ENCODE measurements around the gene OR2AG2. TPM values are rescaled to one million over a fixed set of nuclear protein-coding genes. Genes with fewer than 3 reads are reported as not detected.
A peak's percentile ranks its signal among the peaks of the same experiment; 100 is the strongest.

The OR2AG2 gene
- total RNA-seq (2021; ENCODE audit: unreplicated experiment), result 0.18 TPM
- 0.11 TPM for polyA plus RNA-seq (2012; ENCODE audit: insufficient read length)
- percentile 48 among the genes with signal in this experiment for Bru-seq, nascent RNA
- percentile 56 among the genes with signal in this experiment for BruChase-seq, experiment 1, labeled RNA remaining after a 2-hour chase
- percentile 53 among the genes with signal in this experiment for BruChase-seq, experiment 2, labeled RNA remaining after a 6-hour chase
- long read RNA-seq, result 0 reads

DNA sequence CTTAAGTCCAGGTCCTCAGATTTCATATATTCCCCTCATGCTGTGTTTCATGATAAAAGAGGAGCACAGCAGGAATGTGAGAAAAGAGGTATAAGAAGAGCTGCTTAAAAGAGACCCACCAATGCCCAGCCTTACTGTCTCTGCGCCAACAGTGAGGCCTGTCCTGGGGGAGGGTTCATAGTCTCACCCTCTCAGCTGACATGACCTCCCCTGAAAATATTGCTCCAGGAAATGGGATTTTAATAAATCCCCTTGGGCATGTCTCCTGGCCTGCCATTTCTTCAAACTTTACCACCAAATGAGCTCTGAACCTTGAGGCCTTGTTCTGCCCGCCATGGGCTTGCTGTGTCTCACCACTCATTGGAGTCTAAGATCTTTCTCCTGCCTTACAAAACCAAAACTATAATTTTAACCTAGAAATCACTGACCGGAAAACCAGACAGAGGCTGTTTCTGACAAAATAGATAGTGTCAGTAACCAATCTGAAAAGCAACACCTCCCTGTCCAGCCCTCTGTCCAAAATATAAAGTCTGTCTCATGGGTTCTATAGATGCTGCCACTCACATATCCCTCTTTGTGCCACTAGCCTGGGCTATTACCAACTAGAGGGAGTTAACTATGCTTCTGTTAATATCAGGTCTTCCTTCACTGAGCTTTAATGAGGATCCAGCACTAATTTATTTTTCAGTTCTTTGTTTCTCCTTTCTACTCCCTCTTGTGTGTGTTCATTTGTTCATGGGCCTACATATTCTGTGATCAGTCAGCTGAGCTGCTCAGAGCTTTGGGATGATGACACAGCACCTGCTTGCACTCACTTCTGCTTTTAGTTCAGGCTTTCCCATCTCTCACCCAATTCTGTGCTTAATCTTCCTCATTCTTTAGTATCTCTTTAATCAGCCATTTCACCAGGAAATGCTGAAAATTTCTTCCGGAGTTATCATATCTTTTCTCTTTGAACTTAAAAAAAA is at the start of gene OR2AG2:
OR2AG2 (minus strand) TSS at position 51 of the 968 bp plus-strand sequence. CDS start 3,019 bp downstream, outside the sequence.
- H3K4me1 ChIP-seq (ENCODE audit: control insufficient read depth, insufficient read depth, low read length), result no peaks in the 10 kb centered on the region
- no TSS peak for BruUV-seq (replicated peaks)
- TF ChIP-seq POLR2AphosphoS5 (IDR thresholded peaks at IDR 0.05; ENCODE audit: low read depth, low read length) (no peak), TCF7L2 (IDR thresholded peaks at IDR 0.05; ENCODE audit: low read depth, low read length) (no peak), SIN3A (IDR thresholded peaks at IDR 0.05; ENCODE audit: borderline replicate concordance, insufficient read depth, low read depth, low read length) (no peak)
- TF ChIP-seq, protein P1, sequence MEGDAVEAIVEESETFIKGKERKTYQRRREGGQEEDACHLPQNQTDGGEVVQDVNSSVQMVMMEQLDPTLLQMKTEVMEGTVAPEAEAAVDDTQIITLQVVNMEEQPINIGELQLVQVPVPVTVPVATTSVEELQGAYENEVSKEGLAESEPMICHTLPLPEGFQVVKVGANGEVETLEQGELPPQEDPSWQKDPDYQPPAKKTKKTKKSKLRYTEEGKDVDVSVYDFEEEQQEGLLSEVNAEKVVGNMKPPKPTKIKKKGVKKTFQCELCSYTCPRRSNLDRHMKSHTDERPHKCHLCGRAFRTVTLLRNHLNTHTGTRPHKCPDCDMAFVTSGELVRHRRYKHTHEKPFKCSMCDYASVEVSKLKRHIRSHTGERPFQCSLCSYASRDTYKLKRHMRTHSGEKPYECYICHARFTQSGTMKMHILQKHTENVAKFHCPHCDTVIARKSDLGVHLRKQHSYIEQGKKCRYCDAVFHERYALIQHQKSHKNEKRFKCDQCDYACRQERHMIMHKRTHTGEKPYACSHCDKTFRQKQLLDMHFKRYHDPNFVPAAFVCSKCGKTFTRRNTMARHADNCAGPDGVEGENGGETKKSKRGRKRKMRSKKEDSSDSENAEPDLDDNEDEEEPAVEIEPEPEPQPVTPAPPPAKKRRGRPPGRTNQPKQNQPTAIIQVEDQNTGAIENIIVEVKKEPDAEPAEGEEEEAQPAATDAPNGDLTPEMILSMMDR (IDR thresholded peaks at IDR 0.05), result no peak
- TF ChIP-seq, protein P2, sequence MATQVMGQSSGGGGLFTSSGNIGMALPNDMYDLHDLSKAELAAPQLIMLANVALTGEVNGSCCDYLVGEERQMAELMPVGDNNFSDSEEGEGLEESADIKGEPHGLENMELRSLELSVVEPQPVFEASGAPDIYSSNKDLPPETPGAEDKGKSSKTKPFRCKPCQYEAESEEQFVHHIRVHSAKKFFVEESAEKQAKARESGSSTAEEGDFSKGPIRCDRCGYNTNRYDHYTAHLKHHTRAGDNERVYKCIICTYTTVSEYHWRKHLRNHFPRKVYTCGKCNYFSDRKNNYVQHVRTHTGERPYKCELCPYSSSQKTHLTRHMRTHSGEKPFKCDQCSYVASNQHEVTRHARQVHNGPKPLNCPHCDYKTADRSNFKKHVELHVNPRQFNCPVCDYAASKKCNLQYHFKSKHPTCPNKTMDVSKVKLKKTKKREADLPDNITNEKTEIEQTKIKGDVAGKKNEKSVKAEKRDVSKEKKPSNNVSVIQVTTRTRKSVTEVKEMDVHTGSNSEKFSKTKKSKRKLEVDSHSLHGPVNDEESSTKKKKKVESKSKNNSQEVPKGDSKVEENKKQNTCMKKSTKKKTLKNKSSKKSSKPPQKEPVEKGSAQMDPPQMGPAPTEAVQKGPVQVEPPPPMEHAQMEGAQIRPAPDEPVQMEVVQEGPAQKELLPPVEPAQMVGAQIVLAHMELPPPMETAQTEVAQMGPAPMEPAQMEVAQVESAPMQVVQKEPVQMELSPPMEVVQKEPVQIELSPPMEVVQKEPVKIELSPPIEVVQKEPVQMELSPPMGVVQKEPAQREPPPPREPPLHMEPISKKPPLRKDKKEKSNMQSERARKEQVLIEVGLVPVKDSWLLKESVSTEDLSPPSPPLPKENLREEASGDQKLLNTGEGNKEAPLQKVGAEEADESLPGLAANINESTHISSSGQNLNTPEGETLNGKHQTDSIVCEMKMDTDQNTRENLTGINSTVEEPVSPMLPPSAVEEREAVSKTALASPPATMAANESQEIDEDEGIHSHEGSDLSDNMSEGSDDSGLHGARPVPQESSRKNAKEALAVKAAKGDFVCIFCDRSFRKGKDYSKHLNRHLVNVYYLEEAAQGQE (IDR thresholded peaks at IDR 0.05; ENCODE audit: insufficient read depth in 1 of 2, low read depth in 2 of 2, low read length in 1 of 2), result no peak
- H3K27ac ChIP-seq (ENCODE audit: low read length), result no peak within 1 kb of the TSS
- no peak for ATAC-seq
- no peaks in the 10 kb centered on the region for H3K9me3 ChIP-seq (ENCODE audit: control insufficient read depth, insufficient read depth, low read depth, low read length)
- in situ Hi-C loops (cut with HindIII; ENCODE audit: low pct_unique_long_range_greater_than_20kb, low sequenced_read_pairs), result no loop called here
- peaks cover 4% of the 10 kb centered on the region for H3K27me3 ChIP-seq (ENCODE audit: control insufficient read depth, insufficient read depth, low read length)
- ChIA-PET CTCF (no interaction called here), POLR2A (no interaction called here)
- H3K4me3 ChIP-seq (ENCODE audit: low read depth in 2 of 2, low read length in 2 of 2), result no peak within 1 kb of the TSS
- no peak for DNase-seq (ENCODE audit: low read depth, low spot score)
- intact Hi-C loops (cut with micrococcal nuclease; ENCODE audit: unreplicated experiment), result no loop called here
- H3K36me3 ChIP-seq (ENCODE audit: control insufficient read depth, insufficient read depth, low read length), result no peaks in the 10 kb centered on the region

DNA sequence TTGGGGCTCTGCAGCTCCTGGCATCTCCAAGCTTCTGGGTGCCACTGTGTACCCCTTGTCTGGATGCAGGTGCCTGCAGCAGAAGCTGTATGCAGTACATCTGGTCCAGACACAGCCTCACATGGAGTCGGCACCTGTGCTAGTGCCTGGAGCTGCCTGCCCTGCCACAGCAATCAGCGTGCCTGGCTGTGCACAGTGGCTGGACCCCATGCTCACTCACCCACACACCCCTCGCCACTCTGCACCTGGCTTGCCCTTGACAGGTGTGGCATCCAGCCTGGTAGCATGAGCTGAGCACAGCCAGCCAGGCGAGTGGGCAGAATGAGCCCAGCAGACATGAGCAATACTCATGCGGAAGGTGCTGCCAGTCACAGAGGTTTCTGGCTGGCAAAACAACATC is 47.2 kb upstream of the OR2AG2 start:
- no peak overlapping the region for H3K27ac ChIP-seq (ENCODE audit: low read length)
- POLR2A ChIA-PET, result no interaction called here

More for the DNA sequence above, 47.2 kb upstream of the OR2AG2 start:
- Histone ChIP-seq H3K9me3 (ENCODE audit: control insufficient read depth, insufficient read depth, low read depth, low read length) (no peaks in the 10 kb centered on the region), H3K27me3 (ENCODE audit: control insufficient read depth, insufficient read depth, low read length) (no peaks in the 10 kb centered on the region), H3K36me3 (ENCODE audit: control insufficient read depth, insufficient read depth, low read length) (no peaks in the 10 kb centered on the region), H3K4me3 (ENCODE audit: low read depth in 2 of 2, low read length in 2 of 2) (no peak overlapping the region), H3K4me1 (ENCODE audit: control insufficient read depth, insufficient read depth, low read length) (no peaks in the 10 kb centered on the region)
- CTCF ChIA-PET, result no interaction called here
- TF ChIP-seq SIN3A (IDR thresholded peaks at IDR 0.05; ENCODE audit: borderline replicate concordance, insufficient read depth, low read depth, low read length) (no peak), TCF7L2 (IDR thresholded peaks at IDR 0.05; ENCODE audit: low read depth, low read length) (no peak), POLR2AphosphoS5 (IDR thresholded peaks at IDR 0.05; ENCODE audit: low read depth, low read length) (no peak)
- TF ChIP-seq, protein P2 (IDR thresholded peaks at IDR 0.05; ENCODE audit: insufficient read depth in 1 of 2, low read depth in 2 of 2, low read length in 1 of 2), result no peak
- TF ChIP-seq, protein P1 (IDR thresholded peaks at IDR 0.05), result no peak
- no TSS peak for BruUV-seq (replicated peaks)
- ATAC-seq (no peak), DNase-seq (ENCODE audit: low read depth, low spot score) (no peak)
- in situ Hi-C loops (cut with HindIII; ENCODE audit: low pct_unique_long_range_greater_than_20kb, low sequenced_read_pairs) (no loop called here), intact Hi-C loops (cut with micrococcal nuclease; ENCODE audit: unreplicated experiment) (loop anchor here (10.0 kb wide), 1 partner anchor 276 kb away; no protein-coding TSS in a partner anchor)

Measured in Panc1 (cell line).